Endodermal cell (in vitro differentiated cells): ENCODE data around the gene TADA3. TPM values are rescaled to one million over a fixed set of nuclear protein-coding genes. Genes with fewer than 3 reads are reported as not detected.

ENCODE experiments used
- DNase-seq: peaks from one replicate; pipeline ENCODE4 v3.0.0-alpha.2; 2017
- H3K27ac ChIP-seq: 2 replicates; pipeline ENCODE4 v1.5.1; 2013; ENCODE audit warnings: mild to moderate bottlenecking, low read depth, low read length, moderate library complexity
- H3K27me3 ChIP-seq: 2 replicates; pipeline ENCODE4 v1.6.1; 2013; ENCODE audit warnings: mild to moderate bottlenecking, low read length, moderate library complexity; ENCODE audit not compliant: insufficient read depth, control insufficient read depth, poor library complexity, severe bottlenecking
- H3K36me3 ChIP-seq: 2 replicates; pipeline ENCODE4 v1.7.0; 2013; ENCODE audit warnings: mild to moderate bottlenecking, low read length, moderate library complexity; ENCODE audit not compliant: control insufficient read depth, insufficient read depth
- H3K4me1 ChIP-seq: one replicate; pipeline ENCODE4 v1.7.0; 2013; ENCODE audit warnings: low read length; ENCODE audit not compliant: control insufficient read depth, insufficient read depth
- H3K4me3 ChIP-seq: 2 replicates; pipeline ENCODE4 v1.5.1; 2013; ENCODE audit warnings: mild to moderate bottlenecking, low read length, moderate library complexity
- H3K9ac ChIP-seq: 2 replicates; pipeline ENCODE4 v1.6.1; 2013; ENCODE audit warnings: mild to moderate bottlenecking, low read length, moderate library complexity; ENCODE audit not compliant: poor library complexity, severe bottlenecking; ENCODE audit errors: extremely low read depth
- H3K9me3 ChIP-seq: 2 replicates; pipeline ENCODE4 v1.6.1; 2013; ENCODE audit warnings: mild to moderate bottlenecking, low read length, moderate library complexity; ENCODE audit not compliant: control insufficient read depth
- H3K27ac Mint-ChIP-seq: 2 replicates; pipeline ENCODE4 v1.8.0; 2020; ENCODE audit warnings: mixed read lengths
- H3K27me3 Mint-ChIP-seq: 2 replicates; pipeline ENCODE4 v1.8.0; 2021; ENCODE audit warnings: mild to moderate bottlenecking, mixed read lengths; ENCODE audit not compliant: insufficient read depth
- H3K36me3 Mint-ChIP-seq: 2 replicates; pipeline ENCODE4 v1.8.0; 2020; ENCODE audit warnings: low read depth, mixed read lengths
- H3K4me1 Mint-ChIP-seq: 2 replicates; pipeline ENCODE4 v1.8.0; 2020; ENCODE audit warnings: mixed read lengths
- H3K4me3 Mint-ChIP-seq: 2 replicates; pipeline ENCODE4 v1.8.0; 2020; ENCODE audit warnings: mild to moderate bottlenecking, moderate library complexity, mixed read lengths
- H3K9me3 Mint-ChIP-seq: 2 replicates; pipeline ENCODE4 v1.8.0; 2020; ENCODE audit warnings: mild to moderate bottlenecking, mixed read lengths
- WGBS, 2 experiments: methylation state at CpG; one replicate each; pipeline versions ENCODE4 v1.1.5 to v1.1.7; 2013; ENCODE audit warnings: missing lambda C conversion rate in 2 of 2, mixed read lengths in 1 of 2; ENCODE audit not compliant: insufficient coverage in 1 of 2, insufficient read length in 1 of 2; 5-methylcytosine and 5-hydroxymethylcytosine counted together
- total RNA-seq, 2 donors: library from RNA; stranded (reverse); fragmentation: NEBNext Ultra II Directional in 1 of 2; extraction: Animal tissue kit (Norgen Biotek cat#: 25700) in 1 of 2; gene quantifications; 2 replicates in 1 of 2; 3 replicates in 1 of 2; pipeline ENCODE4 v1.2.1, GENCODE V29; 2021
- TF ChIP-seq, protein P1 (sequence below): fragments of 200-600 bp; sonication (generic); conservative IDR thresholded peaks from 2 replicates; pipeline ENCODE4 v1.5.0; 2021; ENCODE audit warnings: antibody characterized with exemption, mild to moderate bottlenecking

The TADA3 gene
- total RNA-seq, 2 donors from 2014 or later: 52.4 to 62.0 TPM

- Histone ChIP-seq H3K9me3 (no peaks in the 10 kb centered on the region), H3K4me3 (no peak overlapping the region), H3K4me1 (peaks cover 5% of the 10 kb centered on the region), H3K9ac (no peak overlapping the region), H3K27me3 (no peaks in the 10 kb centered on the region), H3K36me3 (peaks cover 75% of the 10 kb centered on the region), H3K27ac (no peak overlapping the region)
- peaks cover 73% of the 10 kb centered on the region for H3K36me3 Mint-ChIP-seq
- no peak overlapping the region for H3K4me3 Mint-ChIP-seq
- H3K4me1 Mint-ChIP-seq: peaks cover 12% of the 10 kb centered on the region
- TF ChIP-seq, protein P1, sequence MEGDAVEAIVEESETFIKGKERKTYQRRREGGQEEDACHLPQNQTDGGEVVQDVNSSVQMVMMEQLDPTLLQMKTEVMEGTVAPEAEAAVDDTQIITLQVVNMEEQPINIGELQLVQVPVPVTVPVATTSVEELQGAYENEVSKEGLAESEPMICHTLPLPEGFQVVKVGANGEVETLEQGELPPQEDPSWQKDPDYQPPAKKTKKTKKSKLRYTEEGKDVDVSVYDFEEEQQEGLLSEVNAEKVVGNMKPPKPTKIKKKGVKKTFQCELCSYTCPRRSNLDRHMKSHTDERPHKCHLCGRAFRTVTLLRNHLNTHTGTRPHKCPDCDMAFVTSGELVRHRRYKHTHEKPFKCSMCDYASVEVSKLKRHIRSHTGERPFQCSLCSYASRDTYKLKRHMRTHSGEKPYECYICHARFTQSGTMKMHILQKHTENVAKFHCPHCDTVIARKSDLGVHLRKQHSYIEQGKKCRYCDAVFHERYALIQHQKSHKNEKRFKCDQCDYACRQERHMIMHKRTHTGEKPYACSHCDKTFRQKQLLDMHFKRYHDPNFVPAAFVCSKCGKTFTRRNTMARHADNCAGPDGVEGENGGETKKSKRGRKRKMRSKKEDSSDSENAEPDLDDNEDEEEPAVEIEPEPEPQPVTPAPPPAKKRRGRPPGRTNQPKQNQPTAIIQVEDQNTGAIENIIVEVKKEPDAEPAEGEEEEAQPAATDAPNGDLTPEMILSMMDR: no peak
- DNase-seq: no peak
- no peaks in the 10 kb centered on the region for H3K27me3 Mint-ChIP-seq
- H3K27ac Mint-ChIP-seq: no peak overlapping the region
- 93 to 96% methylated on average over 4 to 5 of the region's 5 CpGs for WGBS, 2 experiments
- no peaks in the 10 kb centered on the region for H3K9me3 Mint-ChIP-seq
Observed at GRCh38 chr3:9746330-9746729, 45.9 kb downstream of the TADA3 start.

DNA sequence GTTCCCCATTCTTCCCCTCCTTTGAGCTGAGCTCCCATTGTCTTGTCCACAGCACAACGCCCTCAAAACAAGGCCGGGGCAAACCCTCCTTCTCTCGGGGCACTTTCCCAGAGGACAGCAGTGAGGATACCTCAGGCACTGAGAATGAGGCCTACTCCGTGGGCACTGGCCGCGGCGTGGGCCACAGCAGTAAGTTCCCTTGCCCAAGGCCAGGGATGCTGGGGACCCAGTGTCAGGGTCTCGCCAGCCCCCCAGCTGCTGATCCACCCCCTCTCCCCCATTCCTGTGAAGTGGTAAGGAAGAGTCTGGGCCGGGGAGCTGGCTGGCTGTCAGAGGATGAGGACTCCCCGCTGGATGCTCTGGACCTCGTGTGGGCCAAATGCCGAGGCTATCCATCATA, 46.8 kb downstream of the TADA3 start:
- no peak overlapping the region for H3K9ac ChIP-seq
- no peak for DNase-seq
- H3K9me3 Mint-ChIP-seq: no peaks in the 10 kb centered on the region
- H3K27ac Mint-ChIP-seq: no peak overlapping the region
- no peaks in the 10 kb centered on the region for H3K9me3 ChIP-seq
- TF ChIP-seq, protein P1: no peak
- H3K4me1 Mint-ChIP-seq: peaks cover 9% of the 10 kb centered on the region
- H3K36me3 Mint-ChIP-seq: peaks cover 78% of the 10 kb centered on the region
- H3K4me3 ChIP-seq: no peak overlapping the region
- no peaks in the 10 kb centered on the region for H3K4me1 ChIP-seq
- H3K27ac ChIP-seq: no peak overlapping the region
- 96 to 100% methylated on average over 3 to 12 of the region's 12 CpGs for WGBS, 2 experiments
- H3K27me3 Mint-ChIP-seq: no peaks in the 10 kb centered on the region
- H3K27me3 ChIP-seq: no peaks in the 10 kb centered on the region
- H3K36me3 ChIP-seq: peaks cover 81% of the 10 kb centered on the region
- H3K4me3 Mint-ChIP-seq: no peak overlapping the region

- Mint-ChIP-seq H3K27me3 (no peaks in the 10 kb centered on the region), H3K4me1 (peaks cover 3% of the 10 kb centered on the region), H3K4me3 (no peak overlapping the region), H3K9me3 (no peaks in the 10 kb centered on the region), H3K27ac (no peak overlapping the region), H3K36me3 (peaks cover 88% of the 10 kb centered on the region)
- Histone ChIP-seq H3K27ac (no peak overlapping the region), H3K4me3 (no peak overlapping the region), H3K4me1 (no peaks in the 10 kb centered on the region), H3K36me3 (peaks cover 95% of the 10 kb centered on the region), H3K9ac (no peak overlapping the region), H3K27me3 (no peaks in the 10 kb centered on the region), H3K9me3 (no peaks in the 10 kb centered on the region)
- WGBS, 2 experiments: 97 to 100% methylated on average over 4 to 13 of the region's 13 CpGs
- TF ChIP-seq, protein P1: no peak
- no peak for DNase-seq
Observed at GRCh38 chr3:9744162-9744561, 48.1 kb downstream of the TADA3 start.
